Body of pancreas (tissue), 4 donors: Measurements from ENCODE around the gene TOX3.

ENCODE experiments used
- POLR2A ChIP-seq, 3 donors: fragments of 450-650 bp; IDR thresholded peaks; one replicate each; pipeline ENCODE4 v1.6.1; 2016; ENCODE audit warnings: antibody characterized with exemption in 3 of 3, mild to moderate bottlenecking in 2 of 3
- TF ChIP-seq, protein P1 (sequence below), 7 experiments: fragments of 450-650 bp in 4 of 7; fragments of 200-600 bp in 3 of 7; sonication (generic) in 3 of 7; IDR thresholded peaks; one replicate each; pipeline ENCODE4 v1.5.1; 2016 to 2019; ENCODE audit warnings: antibody characterized with exemption in 7 of 7

DNA sequence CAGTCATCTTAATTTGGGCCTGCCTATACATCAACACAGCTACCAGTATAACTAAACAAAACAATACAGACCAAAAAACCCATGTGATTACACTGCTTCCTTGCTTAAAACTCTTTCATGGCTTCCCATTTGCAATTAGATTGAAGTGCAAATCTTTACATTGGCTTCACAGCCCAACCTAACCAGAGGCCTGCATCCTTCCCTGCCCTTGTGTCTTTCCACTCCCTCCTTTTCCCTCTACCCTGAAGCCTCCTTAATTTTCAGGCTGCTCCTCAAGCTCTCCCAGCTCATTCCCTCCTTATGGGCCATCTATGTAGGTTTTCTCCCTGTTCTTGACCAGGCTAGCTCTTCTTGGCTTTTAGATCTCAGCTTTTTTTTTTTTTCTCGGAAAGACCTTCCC lies 147.8 kb downstream of the TOX3 start:
- no peak for TF ChIP-seq POLR2A (IDR thresholded peaks at IDR 0.05)
- TF ChIP-seq, protein P1, sequence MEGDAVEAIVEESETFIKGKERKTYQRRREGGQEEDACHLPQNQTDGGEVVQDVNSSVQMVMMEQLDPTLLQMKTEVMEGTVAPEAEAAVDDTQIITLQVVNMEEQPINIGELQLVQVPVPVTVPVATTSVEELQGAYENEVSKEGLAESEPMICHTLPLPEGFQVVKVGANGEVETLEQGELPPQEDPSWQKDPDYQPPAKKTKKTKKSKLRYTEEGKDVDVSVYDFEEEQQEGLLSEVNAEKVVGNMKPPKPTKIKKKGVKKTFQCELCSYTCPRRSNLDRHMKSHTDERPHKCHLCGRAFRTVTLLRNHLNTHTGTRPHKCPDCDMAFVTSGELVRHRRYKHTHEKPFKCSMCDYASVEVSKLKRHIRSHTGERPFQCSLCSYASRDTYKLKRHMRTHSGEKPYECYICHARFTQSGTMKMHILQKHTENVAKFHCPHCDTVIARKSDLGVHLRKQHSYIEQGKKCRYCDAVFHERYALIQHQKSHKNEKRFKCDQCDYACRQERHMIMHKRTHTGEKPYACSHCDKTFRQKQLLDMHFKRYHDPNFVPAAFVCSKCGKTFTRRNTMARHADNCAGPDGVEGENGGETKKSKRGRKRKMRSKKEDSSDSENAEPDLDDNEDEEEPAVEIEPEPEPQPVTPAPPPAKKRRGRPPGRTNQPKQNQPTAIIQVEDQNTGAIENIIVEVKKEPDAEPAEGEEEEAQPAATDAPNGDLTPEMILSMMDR (IDR thresholded peaks at IDR 0.05) = no peak
